SK-N-SH (cell line): ENCODE data around the gene CKS1B.

ENCODE experiments used
- CHD2 ChIP-seq: fragments of 150-350 bp; IDR thresholded peaks from 2 replicates; pipeline ENCODE4 v1.6.1; 2018; ENCODE audit warnings: low read length; ENCODE audit not compliant: partially characterized antibody
- EP300 ChIP-seq, 2 experiments: IDR thresholded peaks; 2 replicates each; pipeline versions ENCODE4 v1.4.0 to v1.6.1; 2012; ENCODE audit warnings: borderline replicate concordance in 1 of 2, low read depth in 1 of 2, low read length in 1 of 2
- GABPA ChIP-seq: IDR thresholded peaks from 2 replicates; pipeline ENCODE4 v1.4.0; 2012; ENCODE audit warnings: low read depth, mild to moderate bottlenecking
- SIN3A ChIP-seq: IDR thresholded peaks from 2 replicates; pipeline ENCODE4 v1.6.1; 2012; ENCODE audit warnings: low read depth, mild to moderate bottlenecking, low read length, moderate library complexity, borderline replicate concordance
- SMC3 ChIP-seq: IDR thresholded peaks from 2 replicates; pipeline ENCODE4 v1.6.1; 2012; ENCODE audit warnings: low read depth, low read length, improper control_type of control experiment
- TF ChIP-seq, protein P1 (sequence below): fragments of 200-600 bp; sonication (generic); IDR thresholded peaks from 2 replicates; pipeline ENCODE4 v1.6.1; 2017; ENCODE audit warnings: antibody characterized with exemption, mild to moderate bottlenecking, moderate library complexity
- TF ChIP-seq, protein P2 (sequence below): IDR thresholded peaks from 2 replicates; pipeline ENCODE4 v1.4.0; 2012; ENCODE audit warnings: low read depth

DNA sequence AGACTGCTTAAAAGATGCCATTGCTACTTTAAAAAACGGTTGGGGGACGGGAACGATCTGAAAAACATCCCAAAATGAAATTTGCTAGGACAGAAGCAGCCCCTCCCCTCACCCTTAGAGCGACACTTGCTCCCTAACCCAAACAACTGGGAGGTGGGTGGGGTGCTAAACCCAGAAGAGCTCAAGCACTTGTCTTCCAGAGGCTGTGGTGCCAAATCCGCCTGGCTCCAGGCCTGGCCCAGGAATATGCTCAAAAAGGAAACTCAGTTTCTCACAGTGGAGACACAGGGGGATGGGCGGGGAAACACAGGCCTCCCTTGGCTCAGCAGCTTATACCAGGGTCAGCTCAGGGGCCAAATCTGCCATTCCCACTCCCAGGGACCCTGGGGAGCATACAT, 17.9 kb upstream of the CKS1B start:
- TF ChIP-seq, protein P1, sequence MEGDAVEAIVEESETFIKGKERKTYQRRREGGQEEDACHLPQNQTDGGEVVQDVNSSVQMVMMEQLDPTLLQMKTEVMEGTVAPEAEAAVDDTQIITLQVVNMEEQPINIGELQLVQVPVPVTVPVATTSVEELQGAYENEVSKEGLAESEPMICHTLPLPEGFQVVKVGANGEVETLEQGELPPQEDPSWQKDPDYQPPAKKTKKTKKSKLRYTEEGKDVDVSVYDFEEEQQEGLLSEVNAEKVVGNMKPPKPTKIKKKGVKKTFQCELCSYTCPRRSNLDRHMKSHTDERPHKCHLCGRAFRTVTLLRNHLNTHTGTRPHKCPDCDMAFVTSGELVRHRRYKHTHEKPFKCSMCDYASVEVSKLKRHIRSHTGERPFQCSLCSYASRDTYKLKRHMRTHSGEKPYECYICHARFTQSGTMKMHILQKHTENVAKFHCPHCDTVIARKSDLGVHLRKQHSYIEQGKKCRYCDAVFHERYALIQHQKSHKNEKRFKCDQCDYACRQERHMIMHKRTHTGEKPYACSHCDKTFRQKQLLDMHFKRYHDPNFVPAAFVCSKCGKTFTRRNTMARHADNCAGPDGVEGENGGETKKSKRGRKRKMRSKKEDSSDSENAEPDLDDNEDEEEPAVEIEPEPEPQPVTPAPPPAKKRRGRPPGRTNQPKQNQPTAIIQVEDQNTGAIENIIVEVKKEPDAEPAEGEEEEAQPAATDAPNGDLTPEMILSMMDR, result no peak
- TF ChIP-seq, protein P2, sequence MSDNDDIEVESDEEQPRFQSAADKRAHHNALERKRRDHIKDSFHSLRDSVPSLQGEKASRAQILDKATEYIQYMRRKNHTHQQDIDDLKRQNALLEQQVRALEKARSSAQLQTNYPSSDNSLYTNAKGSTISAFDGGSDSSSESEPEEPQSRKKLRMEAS, result no peak; the same call in 1 of the 2 replicates
- TF ChIP-seq SIN3A, result no peak
- TF ChIP-seq GABPA, result no peak
- no peak for TF ChIP-seq SMC3
- peak; percentile 3 for TF ChIP-seq CHD2
- no peak for TF ChIP-seq EP300 (IDR thresholded peaks at IDR 0.05; ENCODE audit: borderline replicate concordance in 1 of 2, low read depth in 1 of 2, low read length in 1 of 2)
